Neural progenitor cell (in vitro differentiated cells): ENCODE measurements around the gene CDKN2B. TPM values are rescaled to one million over a fixed set of nuclear protein-coding genes. Genes with fewer than 3 reads are reported as not detected.

ENCODE experiments used
- DNase-seq: peaks from one replicate; pipeline ENCODE4 v3.0.0-alpha.2; 2016; ENCODE audit warnings: low spot score
- H2AFZ ChIP-seq: fragments of 200-600 bp; sonication (generic); replicated peaks from 2 replicates; pipeline ENCODE4 v1.6.1; 2016; ENCODE audit warnings: antibody characterized with exemption
- H3F3A ChIP-seq: fragments of 200-600 bp; sonication (generic); 2 replicates; pipeline ENCODE4 v1.6.1; 2016; ENCODE audit warnings: antibody characterized with exemption, low read depth
- H3K27ac ChIP-seq: fragments of 200-600 bp; sonication (generic); 2 replicates; pipeline ENCODE4 v1.5.1; 2016; ENCODE audit warnings: mild to moderate bottlenecking
- H3K27me3 ChIP-seq: fragments of 200-600 bp; sonication (generic); 2 replicates; pipeline ENCODE4 v1.6.1; 2016; ENCODE audit warnings: mild to moderate bottlenecking, moderate library complexity
- H3K36me3 ChIP-seq: fragments of 200-600 bp; sonication (generic); 2 replicates; pipeline ENCODE4 v1.5.1; 2016
- H3K4me1 ChIP-seq: fragments of 200-600 bp; sonication (generic); 2 replicates; pipeline ENCODE4 v1.6.1; 2016; ENCODE audit warnings: mixed run types
- H3K4me2 ChIP-seq: fragments of 200-600 bp; sonication (generic); 2 replicates; pipeline ENCODE4 v1.6.1; 2016
- H3K4me3 ChIP-seq: fragments of 200-600 bp; sonication (generic); 2 replicates; pipeline ENCODE4 v1.5.1; 2016
- H3K79me2 ChIP-seq: fragments of 200-600 bp; sonication (generic); 2 replicates; pipeline ENCODE4 v1.6.1; 2016; ENCODE audit warnings: low read depth
- H3K9ac ChIP-seq: fragments of 200-600 bp; sonication (generic); 2 replicates; pipeline ENCODE4 v1.6.1; 2016
- H3K9me3 ChIP-seq: fragments of 200-600 bp; sonication (generic); 2 replicates; pipeline ENCODE4 v1.5.1; 2016; ENCODE audit warnings: low read depth
- H4K20me1 ChIP-seq: fragments of 200-600 bp; sonication (generic); 2 replicates; pipeline ENCODE4 v1.6.1; 2016; ENCODE audit warnings: low read depth
- H3K27ac Mint-ChIP-seq: 3 replicates; pipeline ENCODE4 v1.8.0; 2021; ENCODE audit warnings: mixed read lengths
- H3K27me3 Mint-ChIP-seq: 2 replicates; pipeline ENCODE4 v1.8.0; 2022; ENCODE audit warnings: low read depth, mild to moderate bottlenecking, inconsistent platforms, moderate library complexity, mixed read lengths; ENCODE audit not compliant: insufficient read depth
- H3K36me3 Mint-ChIP-seq: 3 replicates; pipeline ENCODE4 v1.8.0; 2021; ENCODE audit warnings: mixed read lengths
- H3K4me1 Mint-ChIP-seq: 3 replicates; pipeline ENCODE4 v1.8.0; 2021; ENCODE audit warnings: mixed read lengths
- H3K4me3 Mint-ChIP-seq: 3 replicates; pipeline ENCODE4 v1.8.0; 2021; ENCODE audit warnings: mild to moderate bottlenecking, moderate library complexity, mixed read lengths
- H3K9me3 Mint-ChIP-seq: 3 replicates; pipeline ENCODE4 v1.8.0; 2020; ENCODE audit warnings: mixed read lengths
- CTCF ChIP-seq: fragments of 200-600 bp; sonication (generic); IDR thresholded peaks from 2 replicates; pipeline ENCODE4 v1.5.1; 2017; ENCODE audit warnings: antibody characterized with exemption, mild to moderate bottlenecking
- EZH2 ChIP-seq: fragments of 200-600 bp; sonication (generic); IDR thresholded peaks from 2 replicates; pipeline ENCODE4 v1.6.1; 2017; ENCODE audit warnings: antibody characterized with exemption, mild to moderate bottlenecking, moderate library complexity
- EZH2phosphoT487 ChIP-seq: fragments of 200-600 bp; sonication (generic); IDR thresholded peaks from 2 replicates; pipeline ENCODE4 v1.6.1; 2017; ENCODE audit warnings: antibody characterized with exemption
- small RNA-seq: library from RNA; depleted of rRNA; stranded (forward); fragments of <200 nt; gene quantifications from one replicate; pipeline ENCODE3, GENCODE V24; 2015
- total RNA-seq: library from RNA; depleted of rRNA; stranded (reverse); fragments of >200 nt; gene quantifications from 2 replicates; pipeline ENCODE4 v1.2.3, GENCODE V29; 2015; ENCODE audit warnings: low replicate concordance

Gene CDKN2B
- total RNA-seq, 1 donor from 2014 or later, result 0.07 TPM

DNA sequence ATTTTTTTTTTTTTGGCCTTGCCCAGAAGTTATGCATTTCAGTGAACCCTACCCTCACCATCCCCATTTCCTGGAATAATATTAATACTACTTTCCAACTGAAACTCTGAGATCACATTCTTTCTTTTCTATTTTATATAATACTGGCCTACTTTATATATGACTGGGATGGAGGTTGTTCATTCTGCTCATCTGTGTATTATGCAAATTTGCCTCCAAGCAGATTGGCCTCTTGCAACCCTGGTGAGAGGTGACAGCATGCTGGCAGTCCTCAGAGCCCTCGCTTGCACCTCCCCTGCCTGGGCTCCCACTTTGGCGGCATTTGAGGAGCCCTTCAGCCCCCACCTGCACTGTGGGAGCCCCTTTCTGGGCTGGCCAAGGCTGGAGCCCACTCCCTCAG lies 50.3 kb downstream of the CDKN2B start:
- no peak overlapping the region for H3K9ac ChIP-seq

More for the DNA sequence above, 50.3 kb downstream of the CDKN2B start:
- H3F3A ChIP-seq, result no peaks in the 10 kb centered on the region
- H3K4me2 ChIP-seq, result no peak overlapping the region
- DNase-seq, result no peak
- Mint-ChIP-seq H3K9me3 (peaks cover 11% of the 10 kb centered on the region), H3K4me3 (no peak overlapping the region), H3K27me3 (peaks cover 12% of the 10 kb centered on the region), H3K4me1 (no peaks in the 10 kb centered on the region), H3K36me3 (peaks cover 2% of the 10 kb centered on the region), H3K27ac (no peak overlapping the region)
- H3K9me3 ChIP-seq, result no peaks in the 10 kb centered on the region
- no peak for TF ChIP-seq EZH2
- no peak for TF ChIP-seq CTCF
- TF ChIP-seq EZH2phosphoT487, result no peak
- no peak overlapping the region for H3K4me3 ChIP-seq
- no peaks in the 10 kb centered on the region for H3K79me2 ChIP-seq
- H3K4me1 ChIP-seq, result no peaks in the 10 kb centered on the region
- H4K20me1 ChIP-seq, result peaks cover under 1% of the 10 kb centered on the region
- H2AFZ ChIP-seq, result no peak overlapping the region
- H3K27me3 ChIP-seq, result peaks cover 29% of the 10 kb centered on the region
- H3K36me3 ChIP-seq, result no peaks in the 10 kb centered on the region
- H3K27ac ChIP-seq, result no peak overlapping the region

Small RNA genes lying within 50 kb of the gene (small RNA-seq; reads per million reads assigned to genes)
- gene RF02045, result not detected

Other genes with a start within 250 kb of the CDKN2B start
- 15.2 and 21.6 TPM in 2 replicates for gene MTAP, start 206.7 kb downstream of the CDKN2B start, total RNA-seq
- not detected in 2 replicates for gene CDKN2A, start 14.9 kb downstream of the CDKN2B start, total RNA-seq
- not detected in 2 replicates for gene CDKN2B-AS1, start 14.5 kb downstream of the CDKN2B start, total RNA-seq